Measurements from ENCODE around the gene MACROD1. TPM values are rescaled to one million over a fixed set of nuclear protein-coding genes. Genes with fewer than 3 reads are reported as not detected.

Gene MACROD1
- total and polyA plus RNA-seq, 2 donors (not counting 3 experiments of a cell fraction or from before 2014, with no cell fraction given): 11.0 to 16.2 TPM

- Histone ChIP-seq H3K4me2 (ENCODE audit: insufficient read depth, low read length) (no peak overlapping the region), H3K4me1 (ENCODE audit: control insufficient read depth, extremely low read depth, insufficient read depth, low read length) (no peaks in the 10 kb centered on the region), H3K9ac (replicated peaks; ENCODE audit: extremely low read depth, insufficient read depth, low read length) (no peak overlapping the region), H3K36me3 (ENCODE audit: control insufficient read depth in 2 of 2, extremely low read depth in 1 of 2, insufficient read depth in 2 of 2, low read length in 2 of 2) (peaks cover 7 to 37% of the 10 kb centered on the region in 2 experiments), H3K4me3 (replicated peaks in 1 of 3; ENCODE audit: insufficient read depth in 1 of 3, low read depth in 1 of 3, low read length in 3 of 3) (no peak overlapping the region), H2AFZ (ENCODE audit: low read depth, low read length) (no peak overlapping the region), H3K27ac (ENCODE audit: insufficient read depth, low read depth, low read length) (no peak overlapping the region), H3K9me3 (replicated peaks; ENCODE audit: control insufficient read depth, insufficient read depth, low read length) (no peaks in the 10 kb centered on the region), H3K79me2 (ENCODE audit: control insufficient read depth, insufficient read depth, low read length) (no peaks in the 10 kb centered on the region), H4K20me1 (replicated peaks; ENCODE audit: control insufficient read depth, extremely low read depth, insufficient read depth, low read length) (no peaks in the 10 kb centered on the region), H3K9me1 (replicated peaks; ENCODE audit: control insufficient read depth, extremely low read depth, insufficient read depth, low read length) (no peaks in the 10 kb centered on the region), H3K27me3 (ENCODE audit: control insufficient read depth in 2 of 2, insufficient read depth in 2 of 2, low read length in 2 of 2) (no peaks in the 10 kb centered on the region)
- ChIA-PET CTCF (no interaction called here), POLR2A (no interaction called here)
- DNase-seq (ENCODE audit: low read depth, low spot score): no peak
- BruUV-seq (replicated peaks): no TSS peak
- no peak for FAIRE-seq
- TF ChIP-seq GATA2 (IDR thresholded peaks at IDR 0.05; ENCODE audit: insufficient read depth, insufficient read length, low read depth, low read length) (no peak), MAX (IDR thresholded peaks at IDR 0.05; ENCODE audit: insufficient read depth, insufficient read length) (no peak), FOS (IDR thresholded peaks at IDR 0.05; ENCODE audit: borderline replicate concordance, insufficient read depth, low read length) (no peak), CTCF (IDR thresholded peaks at IDR 0.05; ENCODE audit: extremely low read depth in 1 of 2, insufficient read depth in 1 of 2, low read depth in 1 of 2, low read length in 2 of 2) (no peak), POLR2A (IDR thresholded peaks at IDR 0.05; ENCODE audit: low read depth, low read length) (no peak), MYC (IDR thresholded peaks at IDR 0.05; ENCODE audit: low read depth, low read length) (no peak), JUN (IDR thresholded peaks at IDR 0.05; ENCODE audit: borderline replicate concordance, insufficient read depth, insufficient read length, low read depth) (no peak), EZH2 (IDR thresholded peaks at IDR 0.05; ENCODE audit: borderline replicate concordance, low read depth, low read length, severe bottlenecking) (no peak), POLR2AphosphoS5 (IDR thresholded peaks at IDR 0.05; ENCODE audit: insufficient read depth, low read depth, low read length) (no peak)
- intact Hi-C loops (cut with micrococcal nuclease) (no loop called here), dilution Hi-C loops (cut with MboI; ENCODE audit: extremely low pct_ligation_motif_present, low sequenced_read_pairs) (no loop called here)
Observed at GRCh38 chr11:63951779-63952536, 214.0 kb downstream of the MACROD1 start.

Small RNAs within 50 kb of the gene (small RNA-seq; reads per million reads assigned to genes)
- not detected for gene RNU6-45P (ENCODE audit: insufficient read depth, insufficient read length, low read depth, low replicate concordance)

Other genes with a start within 250 kb of the MACROD1 start
- gene RCOR2, start 248.9 kb downstream of the MACROD1 start, total RNA-seq: 0.13 and 1.7 TPM in 2 replicates
- gene RCOR2, start 248.9 kb downstream of the MACROD1 start, polyA plus RNA-seq: 0.43 and 0.63 TPM in 2 replicates
- 30.9 and 32.3 TPM in 2 replicates for gene NAA40, start 227.1 kb downstream of the MACROD1 start, total RNA-seq
- gene NAA40, start 227.1 kb downstream of the MACROD1 start, polyA plus RNA-seq: 22.8 and 28.5 TPM in 2 replicates
- gene COX8A, start 191.5 kb downstream of the MACROD1 start, total RNA-seq: 307 and 339 TPM in 2 replicates
- gene COX8A, start 191.5 kb downstream of the MACROD1 start, polyA plus RNA-seq: 930 and 1,340 TPM in 2 replicates
- 80.0 and 81.9 TPM in 2 replicates for gene OTUB1, start 179.7 kb downstream of the MACROD1 start, total RNA-seq
- 256 and 316 TPM in 2 replicates for gene OTUB1, start 179.7 kb downstream of the MACROD1 start, polyA plus RNA-seq
- not detected in 2 replicates for gene FLRT1, start 130.2 kb downstream of the MACROD1 start, total RNA-seq
- gene FLRT1, start 130.2 kb downstream of the MACROD1 start, polyA plus RNA-seq: not detected in 2 replicates
- gene STIP1, start 20.1 kb upstream of the MACROD1 start, total RNA-seq: 223 and 226 TPM in 2 replicates
- gene STIP1, start 20.1 kb upstream of the MACROD1 start, polyA plus RNA-seq: 91.9 and 117 TPM in 2 replicates
- gene FERMT3, start 40.6 kb upstream of the MACROD1 start, total RNA-seq: 63.4 and 64.4 TPM in 2 replicates
- gene FERMT3, start 40.6 kb upstream of the MACROD1 start, polyA plus RNA-seq: 100 and 111 TPM in 2 replicates
- gene TRPT1, start 60.1 kb upstream of the MACROD1 start, total RNA-seq: 26.2 and 28.0 TPM in 2 replicates
- 56.6 and 69.5 TPM in 2 replicates for gene TRPT1, start 60.1 kb upstream of the MACROD1 start, polyA plus RNA-seq
- 37.1 and 37.8 TPM in 2 replicates for gene NUDT22, start 60.2 kb upstream of the MACROD1 start, total RNA-seq
- gene NUDT22, start 60.2 kb upstream of the MACROD1 start, polyA plus RNA-seq: 54.8 and 71.9 TPM in 2 replicates
- gene DNAJC4, start 64.4 kb upstream of the MACROD1 start, total RNA-seq: 23.5 and 24.4 TPM in 2 replicates
- gene DNAJC4, start 64.4 kb upstream of the MACROD1 start, polyA plus RNA-seq: 41.2 and 64.6 TPM in 2 replicates
- 89.6 and 98.1 TPM in 2 replicates for gene VEGFB, start 68.5 kb upstream of the MACROD1 start, total RNA-seq
- 18.3 and 19.3 TPM in 2 replicates for gene VEGFB, start 68.5 kb upstream of the MACROD1 start, polyA plus RNA-seq
- gene FKBP2, start 75.0 kb upstream of the MACROD1 start, total RNA-seq: 48.4 and 48.5 TPM in 2 replicates
- 63.1 and 74.4 TPM in 2 replicates for gene FKBP2, start 75.0 kb upstream of the MACROD1 start, polyA plus RNA-seq
- gene PPP1R14B, start 80.8 kb upstream of the MACROD1 start, total RNA-seq: 431 TPM in 2 replicates
- 308 and 320 TPM in 2 replicates for gene PPP1R14B, start 80.8 kb upstream of the MACROD1 start, polyA plus RNA-seq
- 60.4 and 61.1 TPM in 2 replicates for gene PLCB3, start 85.4 kb upstream of the MACROD1 start, total RNA-seq
- gene PLCB3, start 85.4 kb upstream of the MACROD1 start, polyA plus RNA-seq: 32.3 and 33.3 TPM in 2 replicates
- 61.6 and 65.3 TPM in 2 replicates for gene BAD, start 118.6 kb upstream of the MACROD1 start, total RNA-seq
- 88.0 and 100 TPM in 2 replicates for gene BAD, start 118.6 kb upstream of the MACROD1 start, polyA plus RNA-seq
- 42.5 and 46.0 TPM in 2 replicates for gene GPR137, start 119.7 kb upstream of the MACROD1 start, total RNA-seq
- 40.9 and 56.8 TPM in 2 replicates for gene GPR137, start 119.7 kb upstream of the MACROD1 start, polyA plus RNA-seq
- gene KCNK4, start 125.2 kb upstream of the MACROD1 start, total RNA-seq: 0.44 TPM in 1 of 2 replicates, not detected in the other
- gene KCNK4, start 125.2 kb upstream of the MACROD1 start, polyA plus RNA-seq: 0.06 and 0.19 TPM in 2 replicates
- not detected in 2 replicates for gene CATSPERZ, start 134.2 kb upstream of the MACROD1 start, total RNA-seq
- gene CATSPERZ, start 134.2 kb upstream of the MACROD1 start, polyA plus RNA-seq: 0.11 and 0.67 TPM in 2 replicates
- gene ESRRA, start 139.4 kb upstream of the MACROD1 start, total RNA-seq: 37.4 and 38.0 TPM in 2 replicates
- gene ESRRA, start 139.4 kb upstream of the MACROD1 start, polyA plus RNA-seq: 17.2 and 18.8 TPM in 2 replicates
- 187 and 195 TPM in 2 replicates for gene TRMT112, start 151.4 kb upstream of the MACROD1 start, total RNA-seq
- 396 and 575 TPM in 2 replicates for gene TRMT112, start 151.4 kb upstream of the MACROD1 start, polyA plus RNA-seq
- 199 and 202 TPM in 2 replicates for gene PRDX5, start 152.0 kb upstream of the MACROD1 start, total RNA-seq
- gene PRDX5, start 152.0 kb upstream of the MACROD1 start, polyA plus RNA-seq: 647 and 709 TPM in 2 replicates
- 1.8 TPM in 2 replicates for gene CCDC88B, start 174.1 kb upstream of the MACROD1 start, total RNA-seq
- 2.7 and 3.7 TPM in 2 replicates for gene CCDC88B, start 174.1 kb upstream of the MACROD1 start, polyA plus RNA-seq
- gene RPS6KA4, start 193.0 kb upstream of the MACROD1 start, total RNA-seq: 41.8 and 44.1 TPM in 2 replicates
- gene RPS6KA4, start 193.0 kb upstream of the MACROD1 start, polyA plus RNA-seq: 26.5 and 29.2 TPM in 2 replicates

Data from endothelial cell of umbilical vein (primary cell).